ENCODE measurements around the gene ABCA10. TPM values are rescaled to one million over a fixed set of nuclear protein-coding genes. Genes with fewer than 3 reads are reported as not detected.

Gene ABCA10
- total and polyA plus RNA-seq, 4 donors, result 0.32 to 5.5 (median 2.0) TPM

DNA sequence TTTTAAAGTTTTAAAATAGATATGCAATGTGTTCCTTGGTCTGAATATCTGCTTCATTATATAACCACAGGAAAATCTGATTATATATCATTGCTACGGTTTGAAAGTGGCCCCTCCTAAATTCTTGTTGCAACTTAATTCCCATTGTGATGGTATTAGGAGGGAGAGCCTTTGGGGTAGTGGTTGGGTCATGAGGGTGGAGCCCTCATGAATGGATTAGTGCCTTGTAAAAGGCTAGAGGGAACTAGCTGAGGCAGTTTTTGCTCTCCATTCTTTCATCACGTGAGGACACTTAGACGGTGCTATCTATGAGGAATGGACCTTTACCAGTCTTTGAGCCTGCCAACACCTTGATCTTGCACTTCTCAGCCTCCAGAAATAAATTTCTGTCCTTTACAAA lies 94.5 kb downstream of the ABCA10 start:
- H3K9me3 ChIP-seq (ENCODE audit: control insufficient read depth in 4 of 4, low read length in 3 of 4), result no peaks in the 10 kb centered on the region
- no peak for TF ChIP-seq YY1 (IDR thresholded peaks at IDR 0.05)
- no peak for TF ChIP-seq TAF1 (conservative IDR thresholded peaks at IDR 0.05)
- TF ChIP-seq, protein P1, sequence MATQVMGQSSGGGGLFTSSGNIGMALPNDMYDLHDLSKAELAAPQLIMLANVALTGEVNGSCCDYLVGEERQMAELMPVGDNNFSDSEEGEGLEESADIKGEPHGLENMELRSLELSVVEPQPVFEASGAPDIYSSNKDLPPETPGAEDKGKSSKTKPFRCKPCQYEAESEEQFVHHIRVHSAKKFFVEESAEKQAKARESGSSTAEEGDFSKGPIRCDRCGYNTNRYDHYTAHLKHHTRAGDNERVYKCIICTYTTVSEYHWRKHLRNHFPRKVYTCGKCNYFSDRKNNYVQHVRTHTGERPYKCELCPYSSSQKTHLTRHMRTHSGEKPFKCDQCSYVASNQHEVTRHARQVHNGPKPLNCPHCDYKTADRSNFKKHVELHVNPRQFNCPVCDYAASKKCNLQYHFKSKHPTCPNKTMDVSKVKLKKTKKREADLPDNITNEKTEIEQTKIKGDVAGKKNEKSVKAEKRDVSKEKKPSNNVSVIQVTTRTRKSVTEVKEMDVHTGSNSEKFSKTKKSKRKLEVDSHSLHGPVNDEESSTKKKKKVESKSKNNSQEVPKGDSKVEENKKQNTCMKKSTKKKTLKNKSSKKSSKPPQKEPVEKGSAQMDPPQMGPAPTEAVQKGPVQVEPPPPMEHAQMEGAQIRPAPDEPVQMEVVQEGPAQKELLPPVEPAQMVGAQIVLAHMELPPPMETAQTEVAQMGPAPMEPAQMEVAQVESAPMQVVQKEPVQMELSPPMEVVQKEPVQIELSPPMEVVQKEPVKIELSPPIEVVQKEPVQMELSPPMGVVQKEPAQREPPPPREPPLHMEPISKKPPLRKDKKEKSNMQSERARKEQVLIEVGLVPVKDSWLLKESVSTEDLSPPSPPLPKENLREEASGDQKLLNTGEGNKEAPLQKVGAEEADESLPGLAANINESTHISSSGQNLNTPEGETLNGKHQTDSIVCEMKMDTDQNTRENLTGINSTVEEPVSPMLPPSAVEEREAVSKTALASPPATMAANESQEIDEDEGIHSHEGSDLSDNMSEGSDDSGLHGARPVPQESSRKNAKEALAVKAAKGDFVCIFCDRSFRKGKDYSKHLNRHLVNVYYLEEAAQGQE (IDR thresholded peaks at IDR 0.05), result no peak
- TF ChIP-seq HNF4G (IDR thresholded peaks at IDR 0.05), result no peak
- TF ChIP-seq FOXA2 (IDR thresholded peaks at IDR 0.05), result no peak
- no peak for TF ChIP-seq GABPA (IDR thresholded peaks at IDR 0.05 in 1 of 2, conservative IDR thresholded peaks at IDR 0.05 in 1 of 2)
- TF ChIP-seq, protein P2, sequence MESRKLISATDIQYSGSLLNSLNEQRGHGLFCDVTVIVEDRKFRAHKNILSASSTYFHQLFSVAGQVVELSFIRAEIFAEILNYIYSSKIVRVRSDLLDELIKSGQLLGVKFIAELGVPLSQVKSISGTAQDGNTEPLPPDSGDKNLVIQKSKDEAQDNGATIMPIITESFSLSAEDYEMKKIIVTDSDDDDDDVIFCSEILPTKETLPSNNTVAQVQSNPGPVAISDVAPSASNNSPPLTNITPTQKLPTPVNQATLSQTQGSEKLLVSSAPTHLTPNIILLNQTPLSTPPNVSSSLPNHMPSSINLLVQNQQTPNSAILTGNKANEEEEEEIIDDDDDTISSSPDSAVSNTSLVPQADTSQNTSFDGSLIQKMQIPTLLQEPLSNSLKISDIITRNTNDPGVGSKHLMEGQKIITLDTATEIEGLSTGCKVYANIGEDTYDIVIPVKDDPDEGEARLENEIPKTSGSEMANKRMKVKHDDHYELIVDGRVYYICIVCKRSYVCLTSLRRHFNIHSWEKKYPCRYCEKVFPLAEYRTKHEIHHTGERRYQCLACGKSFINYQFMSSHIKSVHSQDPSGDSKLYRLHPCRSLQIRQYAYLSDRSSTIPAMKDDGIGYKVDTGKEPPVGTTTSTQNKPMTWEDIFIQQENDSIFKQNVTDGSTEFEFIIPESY (IDR thresholded peaks at IDR 0.05), result no peak
- TF ChIP-seq, protein P3, sequence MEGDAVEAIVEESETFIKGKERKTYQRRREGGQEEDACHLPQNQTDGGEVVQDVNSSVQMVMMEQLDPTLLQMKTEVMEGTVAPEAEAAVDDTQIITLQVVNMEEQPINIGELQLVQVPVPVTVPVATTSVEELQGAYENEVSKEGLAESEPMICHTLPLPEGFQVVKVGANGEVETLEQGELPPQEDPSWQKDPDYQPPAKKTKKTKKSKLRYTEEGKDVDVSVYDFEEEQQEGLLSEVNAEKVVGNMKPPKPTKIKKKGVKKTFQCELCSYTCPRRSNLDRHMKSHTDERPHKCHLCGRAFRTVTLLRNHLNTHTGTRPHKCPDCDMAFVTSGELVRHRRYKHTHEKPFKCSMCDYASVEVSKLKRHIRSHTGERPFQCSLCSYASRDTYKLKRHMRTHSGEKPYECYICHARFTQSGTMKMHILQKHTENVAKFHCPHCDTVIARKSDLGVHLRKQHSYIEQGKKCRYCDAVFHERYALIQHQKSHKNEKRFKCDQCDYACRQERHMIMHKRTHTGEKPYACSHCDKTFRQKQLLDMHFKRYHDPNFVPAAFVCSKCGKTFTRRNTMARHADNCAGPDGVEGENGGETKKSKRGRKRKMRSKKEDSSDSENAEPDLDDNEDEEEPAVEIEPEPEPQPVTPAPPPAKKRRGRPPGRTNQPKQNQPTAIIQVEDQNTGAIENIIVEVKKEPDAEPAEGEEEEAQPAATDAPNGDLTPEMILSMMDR (IDR thresholded peaks at IDR 0.05; ENCODE audit: low read depth, low read length, missing input control), result no peak
- TF ChIP-seq, protein P4, sequence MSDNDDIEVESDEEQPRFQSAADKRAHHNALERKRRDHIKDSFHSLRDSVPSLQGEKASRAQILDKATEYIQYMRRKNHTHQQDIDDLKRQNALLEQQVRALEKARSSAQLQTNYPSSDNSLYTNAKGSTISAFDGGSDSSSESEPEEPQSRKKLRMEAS (IDR thresholded peaks at IDR 0.05), result no peak
- no peak for TF ChIP-seq EGR1 (IDR thresholded peaks at IDR 0.05; ENCODE audit: low read depth in 2 of 2)
- no peak for TF ChIP-seq JUND (IDR thresholded peaks at IDR 0.05)
- no peak for TF ChIP-seq SP1 (IDR thresholded peaks at IDR 0.05)
- no peak for TF ChIP-seq RAD21 (IDR thresholded peaks at IDR 0.05)
- no peak for TF ChIP-seq NR2F2 (IDR thresholded peaks at IDR 0.05)
- no peak for TF ChIP-seq RXRA (IDR thresholded peaks at IDR 0.05)
- TF ChIP-seq FOXA1 (IDR thresholded peaks at IDR 0.05), result no peak
- TF ChIP-seq, protein P5, sequence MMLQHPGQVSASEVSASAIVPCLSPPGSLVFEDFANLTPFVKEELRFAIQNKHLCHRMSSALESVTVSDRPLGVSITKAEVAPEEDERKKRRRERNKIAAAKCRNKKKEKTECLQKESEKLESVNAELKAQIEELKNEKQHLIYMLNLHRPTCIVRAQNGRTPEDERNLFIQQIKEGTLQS (IDR thresholded peaks at IDR 0.05), result no peak
- H3K27ac ChIP-seq (ENCODE audit: low read depth in 1 of 2, low read length in 2 of 2), result no peak overlapping the region
- H3K4me1 ChIP-seq (ENCODE audit: control insufficient read depth in 4 of 4, insufficient read depth in 4 of 4, low read length in 3 of 4), result peaks cover 5 to 21% (median 15%) of the 10 kb centered on the region in 4 donors
- H3K27me3 ChIP-seq (ENCODE audit: control insufficient read depth in 4 of 4, insufficient read depth in 4 of 4, low read length in 3 of 4), result no peaks in the 10 kb centered on the region
- H3K4me3 ChIP-seq (ENCODE audit: low read depth in 1 of 3, low read length in 3 of 3), result no peak overlapping the region
- 89% methylated on average over 3 of the region's 3 CpGs for WGBS
- peaks cover 1 to 50% (median 37%) of the 10 kb centered on the region in 4 donors for H3K36me3 ChIP-seq (ENCODE audit: control insufficient read depth in 4 of 4, insufficient read depth in 3 of 4, low read depth in 1 of 4, low read length in 3 of 4)
- H3K9ac ChIP-seq (ENCODE audit: low read depth in 1 of 2, low read length in 2 of 2), result no peak overlapping the region
- DNase-seq (ENCODE audit: low spot score), result no peak

All from liver (tissue), 9 donors.